Sciatic nerve (tissue), 2 donors: Measurements from ENCODE around the gene WDR88. TPM values are rescaled to one million over a fixed set of nuclear protein-coding genes. Genes with fewer than 3 reads are reported as not detected.
"Not testable (repeated sequence)": the region's sequence is repeated elsewhere in the genome, so short reads cannot be mapped to it uniquely, and the experiment has no call there.

Source experiments
- ATAC-seq: fragments of 200-7000 bp; cut with Tn5 transposase; one replicate; pipeline ENCODE4 v1.9.1; 2020; ENCODE audit warnings: mild to moderate bottlenecking, moderate library complexity
- DNase-seq: peaks from one replicate; pipeline ENCODE4 v3.0.0-alpha.2; 2020; ENCODE audit warnings: low spot score
- intact Hi-C: fragments of 100-400 bp; cut with DNase I; formaldehyde crosslinking; loops from one replicate; pipeline ENCODE4 v1.14.2; 2022
- total RNA-seq: library from RNA; stranded (reverse); fragmentation: NEBNext Ultra II Directional; extraction: Animal tissue kit (Norgen Biotek cat#: 25700); gene quantifications from one replicate; pipeline ENCODE4 v1.2.1, GENCODE V29; 2021
- donor health status: DM: no; HTN: no; CAD: no.
- donor health status: DM: no; HTN: no; CAD: no.

The WDR88 gene
- total RNA-seq, 1 donor from 2014 or later, result not detected

GRCh38 chr19:33205531-33206260 lies 73.8 kb downstream of the WDR88 start:
- no peak for ATAC-seq
- intact Hi-C loops, result loop anchor here (10.0 kb wide), 1 partner anchor 61 kb away; no protein-coding TSS in a partner anchor
- DNase-seq, result no peak

- intact Hi-C loops, result loop anchor here (10.0 kb wide), 1 partner anchor 62 kb away; no protein-coding TSS in a partner anchor
- DNase-seq, result no peak
- ATAC-seq, result no peak
Observed at GRCh38 chr19:33206261-33207039, 74.5 kb downstream of the WDR88 start.

GRCh38 chr19:33207040-33207620 lies 75.2 kb downstream of the WDR88 start:
- no peak for DNase-seq
- intact Hi-C loops, result loop anchor here (10.0 kb wide), 1 partner anchor 62 kb away; no protein-coding TSS in a partner anchor
- no peak for ATAC-seq

GRCh38 chr19:33207903-33208302 lies 76.0 kb downstream of the WDR88 start:
- intact Hi-C loops, result loop anchor here (10.0 kb wide), 1 partner anchor 63 kb away; no protein-coding TSS in a partner anchor
- DNase-seq (no peak), ATAC-seq (no peak)

GRCh38 chr19:33208371-33208895 lies 76.5 kb downstream of the WDR88 start:
- intact Hi-C loops, result loop anchor here (10.0 kb wide), 1 partner anchor 64 kb away; no protein-coding TSS in a partner anchor
- ATAC-seq, result peak; percentile 38
- no peak for DNase-seq

GRCh38 chr19:33208904-33209849 lies 77.3 kb downstream of the WDR88 start:
- ATAC-seq, result peak; percentile 79
- no peak for DNase-seq
- intact Hi-C loops, result loop anchor here (10.0 kb wide), 1 partner anchor 64 kb away; no protein-coding TSS in a partner anchor

- not testable (repeated sequence) for ATAC-seq, DNase-seq
- intact Hi-C loops, result loop anchor here (10.0 kb wide), 1 partner anchor 65 kb away; no protein-coding TSS in a partner anchor
Observed at GRCh38 chr19:33209850-33210230, 77.9 kb downstream of the WDR88 start.

GRCh38 chr19:33210266-33210940 lies 78.5 kb downstream of the WDR88 start:
- DNase-seq, result no peak
- intact Hi-C loops, result no loop called here
- no peak for ATAC-seq

- ATAC-seq (no peak), DNase-seq (no peak)
- intact Hi-C loops, result no loop called here
Observed at GRCh38 chr19:33211794-33212435, 80.0 kb downstream of the WDR88 start.

GRCh38 chr19:33212436-33213172 lies 80.7 kb downstream of the WDR88 start:
- ATAC-seq (no peak), DNase-seq (no peak)
- intact Hi-C loops, result no loop called here

- DNase-seq (no peak), ATAC-seq (no peak)
- intact Hi-C loops, result no loop called here
Observed at GRCh38 chr19:33214596-33214995, 82.7 kb downstream of the WDR88 start.

GRCh38 chr19:33215438-33216197 lies 83.7 kb downstream of the WDR88 start:
- intact Hi-C loops, result no loop called here
- DNase-seq (no peak), ATAC-seq (no peak)

- ATAC-seq, result no peak
- no peak for DNase-seq
- intact Hi-C loops, result no loop called here
Observed at GRCh38 chr19:33216198-33216830, 84.4 kb downstream of the WDR88 start.

GRCh38 chr19:33217881-33218280 lies 86.0 kb downstream of the WDR88 start:
- ATAC-seq (no peak), DNase-seq (no peak)
- intact Hi-C loops, result no loop called here

GRCh38 chr19:33219261-33219815 lies 87.4 kb downstream of the WDR88 start:
- intact Hi-C loops, result no loop called here
- DNase-seq, result peak; percentile 75
- peak; percentile 90 for ATAC-seq
